Posterior vena cava (tissue), 2 donors: ENCODE measurements around the gene SLC35G2. TPM values are rescaled to one million over a fixed set of nuclear protein-coding genes. Genes with fewer than 3 reads are reported as not detected.

Experiments used
- DNase-seq: peaks from one replicate; pipeline ENCODE4 v3.0.0-alpha.2; 2020; ENCODE audit warnings: low spot score
- intact Hi-C, 2 donors: fragments of 100-400 bp; cut with DNase I; formaldehyde crosslinking; loops; one replicate each; pipeline versions ENCODE4 v1.14.1 to v1.14.2; 2022 to 2023
- total RNA-seq, 2 donors: library from RNA; stranded (reverse); fragmentation: NEBNext Ultra II Directional; extraction: Animal tissue kit (Norgen Biotek cat#: 25700); gene quantifications; one replicate each; pipeline ENCODE4 v1.2.1, GENCODE V29; 2021
- donor health status: DM: yes; HTN: yes; CAD: no.
- donor health status: DM: yes; HTN: yes; CAD: no.

Gene SLC35G2
- total RNA-seq, 2 donors from 2014 or later, result 6.9 to 7.3 TPM

DNA sequence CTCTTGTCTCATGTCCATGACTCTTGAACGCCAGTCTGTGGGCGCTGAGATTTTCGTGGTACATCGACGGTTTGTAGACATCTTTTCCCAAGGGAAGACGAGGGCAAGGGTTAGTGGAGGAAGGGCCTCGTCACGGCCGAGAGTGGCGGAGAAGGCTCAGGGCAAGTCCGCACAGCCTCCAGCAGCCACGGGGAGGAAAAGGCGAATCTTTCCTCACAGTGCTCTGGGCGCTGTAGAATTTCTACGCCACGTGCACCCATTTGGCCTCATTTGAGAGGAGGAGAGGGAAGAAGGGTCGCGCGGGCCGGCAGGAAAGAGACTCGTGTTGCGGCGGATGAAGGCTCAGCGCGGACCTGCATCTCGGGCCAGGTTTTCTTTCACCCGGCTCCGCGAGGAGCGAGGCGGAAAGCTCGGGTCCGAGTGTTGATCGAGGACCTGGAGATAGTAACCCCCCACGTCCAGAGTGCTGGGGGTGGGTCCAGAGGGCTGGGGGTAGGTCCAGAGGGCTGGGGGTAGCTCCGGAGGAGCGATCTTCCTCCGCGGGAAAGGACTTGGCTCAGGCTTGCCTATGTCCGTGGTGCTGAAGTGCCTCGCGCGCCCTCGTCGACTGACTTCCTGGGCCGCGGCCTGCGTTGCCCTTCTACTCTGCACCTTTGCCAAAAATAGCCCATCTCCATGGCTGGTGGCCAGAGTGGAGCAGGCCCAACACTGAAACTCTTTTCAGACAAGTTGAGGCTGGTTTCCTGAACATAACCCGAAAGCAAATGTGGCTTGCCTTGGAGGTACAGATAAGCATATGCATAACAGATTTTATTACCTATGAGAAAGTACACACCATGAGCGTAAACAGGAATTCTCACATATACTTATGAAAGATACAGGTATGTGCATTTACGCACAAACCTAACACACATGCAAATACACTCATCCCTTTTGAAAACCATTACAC is 1.1 kb downstream of the SLC35G2 start:
- DNase-seq, result peak; percentile 90
- intact Hi-C loops, result no loop called here

DNA sequence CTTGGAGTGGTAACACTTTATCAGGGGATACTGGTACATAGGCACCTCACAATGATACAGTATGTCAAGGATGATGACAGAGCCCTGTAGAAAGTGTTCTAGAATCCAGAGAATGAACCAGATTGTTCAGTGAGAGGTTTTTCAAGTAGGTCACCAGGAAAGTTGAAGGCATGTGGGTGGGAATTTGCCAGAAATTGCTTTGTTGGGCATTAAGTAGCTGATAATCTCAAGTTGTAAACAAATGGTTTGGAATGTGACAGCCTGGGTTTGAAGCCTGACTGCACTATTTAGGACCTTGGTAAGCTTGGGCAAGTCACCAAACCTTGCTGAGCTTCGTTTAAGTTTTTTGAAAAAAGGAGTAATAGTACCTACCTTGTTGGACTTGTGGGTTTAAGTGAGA is 12.5 kb downstream of the SLC35G2 start:
- intact Hi-C loops, result no loop called here
- no peak for DNase-seq

DNA sequence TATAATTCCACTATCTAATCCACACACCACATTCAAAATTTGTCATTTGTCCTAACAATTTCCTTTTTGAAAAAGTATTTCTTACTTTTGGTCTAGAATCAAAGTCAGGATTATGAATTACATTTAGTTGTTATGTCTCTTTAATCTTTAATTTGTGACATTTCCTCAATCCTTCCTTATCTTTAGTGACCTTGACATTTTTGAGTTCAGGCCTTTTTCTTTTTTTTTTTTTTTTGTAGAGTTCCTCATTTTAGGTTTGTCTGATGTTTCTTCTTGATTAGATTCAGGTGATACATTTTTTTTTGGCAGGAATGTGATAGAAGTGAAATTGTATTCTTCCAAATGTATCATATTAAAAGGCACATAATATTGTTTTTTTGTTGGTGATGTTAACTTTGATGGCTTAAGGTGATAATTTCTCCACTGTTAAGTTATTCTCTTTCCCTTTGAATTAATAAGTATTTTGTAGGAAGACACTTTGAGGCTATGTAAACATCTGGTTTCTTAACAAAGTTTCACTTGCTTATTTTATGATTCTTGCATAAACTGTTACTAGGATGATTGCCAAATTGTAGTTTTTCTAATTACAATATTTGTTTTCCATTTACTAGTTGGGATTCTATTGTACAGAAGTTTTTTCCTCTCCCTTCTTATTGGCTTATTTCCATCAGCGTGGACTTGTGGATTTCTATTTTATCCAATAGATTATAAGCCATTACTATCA is 16.3 kb downstream of the SLC35G2 start:
- intact Hi-C loops, result no loop called here
- DNase-seq, result no peak

DNA sequence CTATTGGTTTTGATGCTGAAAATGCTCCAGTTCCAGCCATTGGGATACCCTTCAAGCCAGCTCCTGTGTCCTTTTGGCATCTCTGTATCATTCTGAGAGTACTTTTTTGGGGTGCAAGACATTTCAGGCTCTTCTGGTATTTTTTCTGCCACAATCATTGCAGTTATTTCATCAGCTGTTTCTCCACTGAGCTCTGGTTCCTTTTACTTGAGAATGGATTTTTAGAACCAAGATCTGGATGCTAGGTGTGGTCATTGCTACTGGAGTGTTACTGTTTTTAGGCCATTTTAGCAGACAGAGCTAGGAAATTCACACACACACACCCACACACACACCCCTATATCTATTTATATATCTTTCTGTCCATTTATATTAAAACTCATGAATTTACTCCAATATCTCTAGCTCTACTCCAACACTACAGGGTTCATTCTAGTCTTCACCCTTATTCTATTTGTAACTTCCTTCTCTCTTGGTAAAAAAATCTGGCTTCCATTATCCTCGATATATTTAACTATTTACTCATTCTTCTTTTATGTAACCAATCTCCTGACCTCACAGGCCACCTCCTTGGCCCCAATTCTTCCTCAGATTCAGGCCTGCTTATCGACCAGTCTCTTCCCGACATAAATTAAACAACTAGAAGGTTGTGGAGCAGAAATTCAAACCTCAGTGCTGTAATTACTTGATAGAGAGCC is 17.0 kb downstream of the SLC35G2 start:
- intact Hi-C loops, result no loop called here
- DNase-seq, result no peak

DNA sequence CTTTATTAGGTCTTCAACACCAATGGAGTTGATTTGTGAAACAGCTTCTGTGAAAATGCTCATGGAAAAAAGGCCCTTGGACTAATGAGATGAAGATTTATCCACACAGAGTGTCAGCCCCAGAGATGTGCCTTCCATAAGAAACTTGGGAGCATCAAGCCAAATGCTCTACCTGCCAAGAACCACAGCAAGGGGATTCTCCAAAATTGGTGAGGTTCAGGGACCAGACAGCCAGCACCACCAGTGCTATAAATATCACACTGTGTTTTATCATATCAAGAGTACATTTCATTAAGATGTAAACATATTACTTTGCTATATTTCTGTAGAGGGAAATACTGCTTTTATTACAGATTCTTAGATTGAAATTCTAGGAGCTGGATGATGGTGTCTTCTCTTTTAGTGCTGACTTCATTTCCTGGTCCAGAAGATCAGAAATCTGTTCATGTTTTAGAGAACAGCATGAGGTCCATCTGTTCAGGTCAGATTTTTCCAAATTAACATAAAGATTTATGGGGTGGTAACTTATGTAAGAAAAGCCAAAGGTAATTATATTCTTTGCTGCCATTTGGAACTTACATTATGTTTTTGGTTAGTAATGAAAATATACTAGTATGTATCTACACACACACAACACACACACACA is 17.7 kb downstream of the SLC35G2 start:
- intact Hi-C loops, result no loop called here
- no peak for DNase-seq

DNA sequence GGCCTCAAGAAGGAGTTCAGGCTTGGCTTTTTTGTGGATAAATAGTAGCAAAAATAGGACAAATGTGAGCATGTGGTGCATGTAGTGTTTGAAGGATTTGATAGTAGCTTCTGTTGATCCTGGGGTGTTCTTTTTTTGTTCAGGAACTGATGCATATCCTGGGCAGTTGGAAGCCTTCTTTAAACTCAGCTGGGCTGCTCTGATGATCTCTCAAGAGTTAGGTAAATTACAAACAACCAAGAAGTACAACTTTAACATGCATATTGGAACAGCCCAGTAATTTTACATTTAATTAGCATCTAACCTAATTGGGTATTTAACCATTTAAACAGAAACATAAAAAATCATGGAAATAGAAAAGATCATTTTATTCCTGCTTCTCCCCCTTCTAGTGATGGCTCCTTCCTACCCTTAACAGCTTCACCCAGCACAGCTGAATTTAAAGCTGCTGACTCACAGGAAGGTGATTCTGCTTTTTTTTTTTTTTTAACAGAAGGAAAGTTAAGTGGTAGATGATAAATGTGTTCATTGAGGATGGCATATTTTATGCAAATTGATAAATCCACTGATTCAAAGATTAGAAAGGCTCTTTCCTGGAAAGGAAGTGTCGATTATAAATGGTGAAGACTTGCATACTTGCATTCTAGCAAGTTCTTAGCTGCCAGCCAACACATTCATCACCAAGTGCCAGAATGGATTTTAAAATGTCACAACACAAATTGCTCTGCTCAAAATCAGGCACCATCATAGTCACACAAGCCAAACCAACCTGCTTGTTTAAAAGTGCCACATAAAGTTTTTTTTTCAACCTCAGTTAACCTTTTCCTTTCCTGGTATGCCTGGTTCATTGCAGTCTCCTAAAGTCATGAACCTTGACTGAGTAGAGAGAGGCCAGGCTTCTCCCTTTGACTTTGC is 20.0 kb downstream of the SLC35G2 start:
- intact Hi-C loops, result no loop called here
- no peak for DNase-seq

DNA sequence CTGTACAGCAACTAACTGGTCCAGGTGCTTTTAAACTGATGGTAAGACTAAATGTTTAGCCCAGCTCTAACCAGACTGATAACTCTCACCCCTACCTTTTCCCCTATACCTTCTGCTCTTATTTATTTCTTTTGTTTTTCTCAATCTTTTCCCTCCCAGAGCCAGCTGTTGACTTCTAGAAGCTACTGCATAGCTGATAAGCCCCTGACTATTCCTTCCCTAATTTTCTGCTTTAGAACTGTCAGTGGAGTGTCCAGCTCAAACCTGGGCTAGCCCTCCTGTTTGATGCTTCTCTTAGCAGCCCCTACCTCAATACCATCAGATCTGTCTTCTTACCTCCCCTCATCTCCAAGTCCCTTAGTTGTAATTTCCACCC is 20.6 kb downstream of the SLC35G2 start:
- DNase-seq, result no peak
- intact Hi-C loops, result no loop called here

DNA sequence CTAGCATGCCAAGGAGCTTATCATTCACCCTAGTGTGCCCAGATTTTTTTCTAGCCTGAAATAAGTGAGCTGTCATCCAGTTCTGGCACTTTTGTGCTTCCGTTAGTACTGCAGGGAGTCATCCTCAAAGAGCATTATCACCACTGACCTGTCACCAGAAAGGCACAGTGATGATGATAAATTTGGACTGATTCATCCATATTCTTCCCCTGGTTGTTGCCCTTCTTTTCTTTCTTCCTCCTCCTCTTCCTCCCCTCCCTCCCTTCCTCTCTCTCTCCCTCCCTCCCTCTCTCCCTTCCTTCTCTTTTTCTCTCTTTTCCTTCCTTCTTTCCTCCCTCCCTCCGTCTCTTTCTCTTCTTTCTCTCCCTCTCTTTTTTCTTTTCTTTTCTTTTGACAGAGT is 21.3 kb downstream of the SLC35G2 start:
- DNase-seq, result no peak
- intact Hi-C loops, result no loop called here

DNA sequence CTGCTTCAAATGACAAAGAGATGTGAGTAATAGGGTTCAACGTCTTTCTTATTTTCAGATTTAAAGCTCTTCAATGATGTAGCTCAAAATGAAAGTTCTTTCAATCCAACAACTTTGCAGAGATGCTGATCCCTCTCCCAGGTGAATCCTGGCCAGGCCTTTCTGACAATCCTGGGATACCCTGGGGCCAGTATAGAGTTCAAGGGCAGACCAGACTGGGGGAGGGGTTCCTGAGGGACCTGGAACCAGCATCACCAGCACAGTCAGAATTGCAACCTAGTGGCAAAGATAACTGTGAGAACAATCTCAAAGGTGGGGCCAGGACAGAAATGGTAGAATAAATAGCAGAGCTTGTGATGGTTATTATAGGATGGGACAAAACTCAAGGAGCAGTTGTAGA is 23.4 kb downstream of the SLC35G2 start:
- intact Hi-C loops, result no loop called here

DNA sequence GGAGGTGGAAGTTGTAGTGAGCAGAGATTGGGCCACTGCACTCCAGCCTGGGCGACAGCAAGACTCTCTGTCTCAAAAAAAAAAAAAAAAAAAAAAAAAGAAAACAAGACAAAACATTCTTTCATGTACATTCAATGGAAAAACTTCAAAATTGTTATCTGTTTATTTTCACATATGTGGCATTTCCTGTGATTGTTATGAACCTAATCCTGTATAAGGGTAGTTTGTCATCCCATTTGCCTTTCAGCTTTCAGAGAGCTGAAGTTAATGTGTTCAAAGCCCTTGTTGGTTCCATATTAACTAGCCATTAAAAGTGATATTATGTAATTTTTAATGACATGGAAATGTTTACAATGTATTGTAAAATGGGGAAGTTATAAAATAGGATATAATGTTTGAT is 25.8 kb downstream of the SLC35G2 start:
- intact Hi-C loops, result no loop called here
- DNase-seq, result no peak

More for the DNA sequence above, 23.4 kb downstream of the SLC35G2 start:
- DNase-seq, result no peak

DNA sequence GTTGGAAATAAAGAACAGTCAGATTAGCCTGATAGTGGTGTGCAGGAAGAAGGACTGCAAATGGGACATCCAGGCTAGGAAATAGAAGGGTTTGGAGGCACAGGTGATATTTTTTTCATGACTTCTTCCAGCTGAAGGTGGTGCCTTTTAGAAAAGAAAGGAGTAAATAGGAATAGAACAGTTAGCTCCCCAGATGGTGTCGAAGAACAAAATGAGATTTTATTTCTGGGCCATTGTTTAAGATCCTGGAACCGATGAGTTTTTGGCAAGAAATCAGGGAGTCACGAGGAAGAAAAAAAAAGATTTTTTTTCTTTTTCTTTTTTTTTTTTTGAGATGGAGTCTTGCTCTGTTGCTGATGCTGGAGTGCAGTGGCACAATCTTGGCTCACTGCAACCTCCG is 33.3 kb downstream of the SLC35G2 start:
- intact Hi-C loops, result no loop called here
- DNase-seq, result no peak

DNA sequence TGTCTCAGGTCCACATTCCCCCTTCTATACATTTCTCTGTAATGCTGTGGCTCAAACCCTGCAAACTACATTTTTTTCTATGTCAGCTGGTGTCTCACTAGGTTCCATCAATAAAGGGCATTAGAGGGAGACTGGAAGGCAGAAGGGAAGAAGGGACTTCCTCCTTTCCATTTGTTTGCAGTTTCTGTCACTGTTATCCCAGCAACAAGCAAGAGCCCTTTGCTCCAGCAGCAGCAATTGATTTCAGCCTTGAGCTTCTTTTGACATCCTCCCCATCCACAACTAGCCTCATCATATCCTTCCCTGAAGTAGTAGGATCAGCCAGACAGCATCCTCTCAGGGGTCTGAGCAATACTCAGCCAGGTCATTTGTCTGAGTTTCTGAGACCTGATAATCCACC is 37.7 kb downstream of the SLC35G2 start:
- DNase-seq, result no peak
- intact Hi-C loops, result no loop called here

DNA sequence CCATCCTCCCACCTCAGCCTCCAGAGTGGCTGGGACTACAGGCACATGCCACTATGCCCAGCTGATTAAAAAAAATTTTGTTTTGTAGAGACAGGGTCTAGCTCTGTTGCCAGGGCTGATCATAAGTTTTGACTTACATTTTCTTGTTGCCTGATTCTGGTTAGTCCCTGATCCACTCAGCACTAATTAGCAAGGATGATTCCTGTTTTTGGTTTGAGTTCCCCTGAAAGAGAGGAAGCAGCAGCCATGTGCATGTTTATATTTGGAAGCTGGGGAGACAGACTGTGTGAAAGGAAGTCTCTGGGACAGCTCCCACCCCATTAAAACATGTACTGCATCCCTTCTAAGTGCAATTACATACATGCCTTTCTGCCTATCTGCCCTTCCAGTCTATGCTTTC is 39.5 kb downstream of the SLC35G2 start:
- intact Hi-C loops, result no loop called here
- DNase-seq, result no peak

DNA sequence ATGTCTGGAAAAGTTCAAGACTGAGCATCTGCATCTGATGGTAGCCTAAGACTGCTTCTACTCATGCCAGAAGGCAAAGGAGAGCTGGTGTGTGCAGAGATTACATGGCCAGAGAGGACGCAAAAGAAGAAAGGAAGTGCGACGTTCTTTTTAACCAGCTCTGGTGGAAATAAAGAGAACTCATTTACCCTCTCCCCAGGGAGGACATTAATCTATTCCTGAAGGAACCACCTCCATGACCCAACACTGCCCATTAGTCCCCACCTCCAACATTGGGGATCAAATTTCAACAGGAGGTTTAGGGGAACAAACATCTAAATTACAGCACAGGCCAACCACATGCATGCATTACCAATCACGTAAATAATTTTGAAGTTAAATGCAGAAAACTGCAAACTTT is 41.6 kb downstream of the SLC35G2 start:
- intact Hi-C loops, result loop anchor here in 1 of 2 donors (5.0 kb wide), 1 partner anchor 893 kb away; the partner anchor contains the start of gene PPP2R3A

DNA sequence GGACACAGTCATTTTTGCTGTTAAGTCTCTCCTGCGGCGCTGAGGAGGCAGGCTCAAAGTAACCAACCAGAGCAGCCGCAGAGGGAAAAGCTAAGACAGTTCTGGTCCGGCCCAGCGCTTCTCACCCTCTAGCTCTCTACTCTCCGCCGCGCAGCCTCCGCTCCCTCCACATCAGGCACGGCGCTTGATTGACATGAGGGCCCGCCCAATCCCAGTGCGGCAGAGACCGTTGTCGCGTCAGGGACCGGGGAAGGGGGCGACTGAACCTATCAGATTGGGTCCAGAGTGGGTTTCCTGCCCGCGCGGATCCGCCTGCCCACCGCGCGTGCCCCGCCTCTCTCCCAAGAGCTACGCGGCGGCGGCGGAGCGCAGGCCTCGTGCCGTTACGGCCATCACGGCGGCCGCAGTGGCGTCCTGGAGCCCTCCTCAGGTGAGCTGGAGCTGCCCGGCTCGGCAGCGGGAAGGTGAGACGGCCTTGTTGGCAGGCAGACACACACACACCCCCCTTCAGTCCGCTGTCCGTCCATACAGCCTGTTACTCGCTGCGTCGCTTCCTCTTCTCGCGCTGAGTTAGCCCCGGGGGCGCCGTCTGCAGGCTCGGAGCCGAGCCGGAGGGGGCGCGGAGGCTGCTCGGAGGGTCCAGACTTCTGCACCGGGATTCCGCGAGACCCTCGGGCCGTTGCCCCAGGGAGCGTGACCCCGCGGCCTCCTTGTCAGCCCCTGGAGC is 43.1 kb downstream of the SLC35G2 start, which contains the start of gene NCK1:
TSS of gene NCK1 (plus strand) at position 319 of the 727 bp plus-strand sequence. CDS start 65,794 bp downstream, outside the sequence.
- peak; percentile 99 for DNase-seq
- intact Hi-C loops, result loop anchor here in 1 of 2 donors (5.0 kb wide), 1 partner anchor 895 kb away; the partner anchor contains the start of gene PPP2R3A

More for the DNA sequence above, 41.6 kb downstream of the SLC35G2 start:
- no peak for DNase-seq

DNA sequence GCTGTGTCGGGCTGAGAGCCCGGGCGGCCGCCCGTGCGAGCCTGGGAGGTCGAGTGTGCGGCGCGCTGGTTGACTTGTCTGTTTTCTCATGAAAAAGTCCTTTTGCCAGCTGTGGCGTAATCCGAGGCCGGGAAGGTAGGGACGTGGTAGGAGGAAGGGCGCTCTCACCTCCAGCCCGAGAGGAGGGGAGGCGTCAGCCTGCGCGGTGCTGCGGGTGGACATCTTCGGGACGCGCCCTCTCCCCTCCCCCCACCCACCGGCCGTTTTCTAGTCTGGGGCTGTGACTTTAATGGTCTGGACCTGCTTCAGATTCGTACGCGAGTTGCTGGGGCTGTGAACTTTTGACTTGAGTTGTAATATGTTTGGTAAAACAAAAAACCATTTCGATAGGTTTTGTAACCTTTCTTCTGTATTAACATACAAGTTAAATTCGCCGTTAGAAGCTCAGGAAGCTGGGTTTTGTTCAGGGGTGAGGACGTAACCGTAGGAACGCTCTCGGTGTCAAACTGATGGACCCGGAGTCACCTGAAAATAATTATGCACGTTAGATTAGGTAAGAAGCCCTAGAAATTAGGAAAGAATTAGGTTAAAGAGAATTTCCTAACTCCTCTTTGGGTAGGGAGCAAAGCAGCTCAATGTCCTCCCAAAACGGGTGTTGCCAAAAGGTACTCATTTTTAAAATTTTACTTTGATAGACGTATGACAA is 43.8 kb downstream of the SLC35G2 start:
- peak; percentile 83 for DNase-seq
- intact Hi-C loops, result loop anchor here in 1 of 2 donors (5.0 kb wide), 1 partner anchor 895 kb away; the partner anchor contains the start of gene PPP2R3A

DNA sequence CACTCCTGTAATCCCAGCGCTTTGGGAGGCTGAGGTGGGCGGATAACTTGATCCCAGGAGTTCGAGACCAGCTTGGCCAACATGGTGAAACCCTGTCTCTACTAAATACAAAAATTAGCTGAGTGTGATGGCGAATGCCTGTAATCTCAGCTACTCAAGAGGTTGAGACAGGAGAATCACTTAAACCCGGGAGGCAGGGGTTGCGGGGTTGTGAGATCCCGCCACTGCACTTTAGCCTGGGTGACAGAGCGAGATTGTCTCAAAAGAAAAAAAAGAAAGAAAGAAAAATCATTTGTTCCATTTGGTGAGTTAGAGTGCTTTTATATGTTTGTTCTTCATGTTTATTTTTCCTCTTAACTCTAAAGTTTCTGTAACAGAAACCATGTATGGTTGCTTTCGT is 50.4 kb downstream of the SLC35G2 start:
- no peak for DNase-seq
- intact Hi-C loops, result no loop called here
